SK-N-SH (cell line): ENCODE measurements around the gene STMN1. TPM values are rescaled to one million over a fixed set of nuclear protein-coding genes. Genes with fewer than 3 reads are reported as not detected.

Source experiments
- CTCF ChIA-PET: fragments of 300-600, 350-600 bp; formaldehyde crosslinking; extraction: SDS; loops from one replicate; lab custom pipeline; 2021; lab: Yijun Ruan, JAX
- POLR2A ChIA-PET: fragments of 350-600 bp; sonication (Branson Sonifier 250); formaldehyde crosslinking; extraction: SDS; loops from one replicate; lab custom pipeline; 2020; ENCODE audit warnings: antibody characterized with exemption, inconsistent platforms; lab: Yijun Ruan, JAX
- DNase-seq: peaks from one replicate; pipeline ENCODE4 v3.0.0; 2012
- H2AFZ ChIP-seq: fragments of 200-600 bp; sonication (generic); 2 replicates; pipeline ENCODE4 v1.8.1; 2016; ENCODE audit warnings: antibody characterized with exemption, mild to moderate bottlenecking, low read depth
- H3F3A ChIP-seq: fragments of 200-600 bp; sonication (generic); replicated peaks from 2 replicates; pipeline ENCODE3; 2016; ENCODE audit warnings: antibody characterized with exemption, mild to moderate bottlenecking; ENCODE audit not compliant: insufficient read depth
- H3K27ac ChIP-seq, 2 experiments: fragments of 200-500 bp in 1 of 2; fragments of 200-600 bp in 1 of 2; sonication (Bioruptor generic) in 1 of 2; sonication (generic), shearing (Covaris generic) in 1 of 2; 2 replicates each; pipeline versions ENCODE4 v1.5.1 to v1.6.1; 2014 to 2016; ENCODE audit warnings: low read depth in 2 of 2, inconsistent platforms in 1 of 2, low read length in 1 of 2, mild to moderate bottlenecking in 1 of 2, mixed read lengths in 1 of 2
- H3K27me3 ChIP-seq: fragments of 200-600 bp; sonication (generic), shearing (Covaris generic); 2 replicates; pipeline ENCODE4 v1.6.1; 2016; ENCODE audit warnings: mixed run types; ENCODE audit not compliant: insufficient read depth
- H3K36me3 ChIP-seq, 2 experiments: fragments of 200-500 bp in 1 of 2; fragments of 200-600 bp in 1 of 2; sonication (Bioruptor generic) in 1 of 2; sonication (generic) in 1 of 2; replicated peaks in 1 of 2; 2 replicates each; pipeline versions ENCODE3 to v1.5.1; 2014 to 2016; ENCODE audit warnings: low read length in 1 of 2, mild to moderate bottlenecking in 1 of 2; ENCODE audit not compliant: insufficient read depth in 2 of 2, control insufficient read depth in 1 of 2
- H3K4me1 ChIP-seq, 2 experiments: fragments of 200-500 bp in 1 of 2; fragments of 200-600 bp in 1 of 2; sonication (Bioruptor generic) in 1 of 2; sonication (generic), shearing (Covaris generic) in 1 of 2; 2 replicates each; pipeline versions ENCODE4 v1.5.1 to v1.6.1; 2014 to 2016; ENCODE audit warnings: low read depth in 1 of 2, low read length in 1 of 2, mixed run types in 1 of 2; ENCODE audit not compliant: insufficient read depth in 2 of 2, control insufficient read depth in 1 of 2
- H3K4me2 ChIP-seq: fragments of 200-600 bp; sonication (generic), shearing (Covaris generic); 2 replicates; pipeline ENCODE4 v1.6.1; 2017; ENCODE audit warnings: mixed run types
- H3K4me3 ChIP-seq, 2 experiments: fragments of 200-500 bp in 1 of 2; fragments of 200-600 bp in 1 of 2; sonication (Bioruptor generic) in 1 of 2; sonication (generic), shearing (Covaris generic) in 1 of 2; 2 replicates each; pipeline versions ENCODE4 v1.5.1 to v1.8.1; 2014 to 2016; ENCODE audit warnings: low read depth in 2 of 2, inconsistent platforms in 1 of 2, low read length in 1 of 2, mild to moderate bottlenecking in 1 of 2, mixed read lengths in 1 of 2, moderate library complexity in 1 of 2
- H3K79me2 ChIP-seq: fragments of 200-600 bp; sonication (generic); 2 replicates; pipeline ENCODE4 v1.8.1; 2017; ENCODE audit warnings: mild to moderate bottlenecking; ENCODE audit not compliant: insufficient read depth
- H3K9ac ChIP-seq: fragments of 200-600 bp; sonication (generic); 2 replicates; pipeline ENCODE4 v1.6.1; 2017; ENCODE audit warnings: mixed run types
- H3K9me2 ChIP-seq: fragments of 200-600 bp; sonication (generic); 2 replicates; pipeline ENCODE4 v1.6.1; 2017; ENCODE audit warnings: mixed run types
- H3K9me3 ChIP-seq: fragments of 200-600 bp; sonication (generic); 2 replicates; pipeline ENCODE4 v1.6.1; 2017; ENCODE audit warnings: mixed run types, mild to moderate bottlenecking, moderate library complexity
- H4K20me1 ChIP-seq: fragments of 200-600 bp; sonication (generic); 2 replicates; pipeline ENCODE4 v1.6.1; 2017; ENCODE audit warnings: mild to moderate bottlenecking, mixed run types; ENCODE audit not compliant: insufficient read depth
- CHD2 ChIP-seq: fragments of 150-350 bp; IDR thresholded peaks from 2 replicates; pipeline ENCODE4 v1.6.1; 2018; ENCODE audit warnings: low read length; ENCODE audit not compliant: partially characterized antibody
- CTCF ChIP-seq: fragments of 200-600 bp; sonication (generic); IDR thresholded peaks from 2 replicates; pipeline ENCODE4 v1.6.1; 2017; ENCODE audit warnings: antibody characterized with exemption, mild to moderate bottlenecking, moderate library complexity
- ELF1 ChIP-seq: IDR thresholded peaks from 2 replicates; pipeline ENCODE4 v1.4.0; 2012
- FOXJ3 ChIP-seq: sonication (generic); formaldehyde crosslinking; IDR thresholded peaks from 2 replicates; pipeline ENCODE4 v1.5.1; 2020; ENCODE audit warnings: mild to moderate bottlenecking, missing genetic modification reagents
- JUND ChIP-seq: IDR thresholded peaks from 2 replicates; pipeline ENCODE4 v1.4.0; 2012
- MXI1 ChIP-seq: IDR thresholded peaks from 2 replicates; pipeline ENCODE4 v1.6.1; 2012; ENCODE audit warnings: mild to moderate bottlenecking, low read depth, low read length, improper control_type of control experiment
- NFIC ChIP-seq: IDR thresholded peaks from 2 replicates; pipeline ENCODE4 v1.4.0; 2012; ENCODE audit warnings: borderline replicate concordance
- NRF1 ChIP-seq: IDR thresholded peaks from 2 replicates; pipeline ENCODE4 v1.6.1; 2012; ENCODE audit warnings: low read depth, mild to moderate bottlenecking, low read length
- POLR2AphosphoS5 ChIP-seq: IDR thresholded peaks from 2 replicates; pipeline ENCODE4 v1.6.1; 2012; ENCODE audit warnings: low read depth, low read length
- SIN3A ChIP-seq: IDR thresholded peaks from 2 replicates; pipeline ENCODE4 v1.6.1; 2012; ENCODE audit warnings: low read depth, mild to moderate bottlenecking, low read length, moderate library complexity, borderline replicate concordance
- TAF1 ChIP-seq: IDR thresholded peaks from 2 replicates; pipeline ENCODE4 v1.6.1; 2012; ENCODE audit warnings: low read depth, mild to moderate bottlenecking, low read length, moderate library complexity, borderline replicate concordance
- TEAD4 ChIP-seq: IDR thresholded peaks from 2 replicates; pipeline ENCODE4 v1.4.0; 2012; ENCODE audit warnings: mild to moderate bottlenecking, borderline replicate concordance; ENCODE audit not compliant: insufficient read depth
- USF1 ChIP-seq: IDR thresholded peaks from 2 replicates; pipeline ENCODE4 v1.4.0; 2012; ENCODE audit warnings: low read depth, borderline replicate concordance
- USF2 ChIP-seq: fragments of 150-350 bp; IDR thresholded peaks from 2 replicates; pipeline ENCODE4 v1.6.1; 2017; ENCODE audit warnings: antibody characterized with exemption, low read length, low read depth, borderline replicate concordance
- YY1 ChIP-seq: IDR thresholded peaks from 2 replicates; pipeline ENCODE4 v1.4.0; 2012; ENCODE audit warnings: low read depth, mild to moderate bottlenecking
- WGBS: methylation state at CpG from one replicate; pipeline ENCODE4 v1.1.6; 2017; ENCODE audit warnings: low lambda C conversion rate; 5-methylcytosine and 5-hydroxymethylcytosine counted together
- polyA plus RNA-seq, 3 experiments: library from polyadenylated mRNA; depleted of rRNA; stranded (reverse); fragments of >200 nt; gene quantifications; 2 replicates each; pipeline ENCODE4 v1.2.3, GENCODE V29; 2012
- TF ChIP-seq, protein P1 (sequence below): IDR thresholded peaks from 2 replicates; pipeline ENCODE4 v1.6.1; 2012; ENCODE audit warnings: mild to moderate bottlenecking, low read depth, low read length, moderate library complexity
- TF ChIP-seq, protein P2 (sequence below): IDR thresholded peaks from 2 replicates; pipeline ENCODE4 v1.4.0; 2012; ENCODE audit warnings: low read depth, borderline replicate concordance
- TF ChIP-seq, protein P3 (sequence below): IDR thresholded peaks from 2 replicates; pipeline ENCODE4 v1.4.0; 2012; ENCODE audit warnings: low read depth

The STMN1 gene
- 72.8 and 143 TPM in 2 replicates for polyA plus RNA-seq (2012; rRNA removed)
- 211 and 347 TPM in 2 replicates for polyA plus RNA-seq (2012; cell fraction: cytosol; rRNA removed)
- 53.8 and 86.2 TPM in 2 replicates for polyA plus RNA-seq (2012; cell fraction: nucleus; rRNA removed)

GRCh38 chr1:25905680-25906643, at the start of gene STMN1:
Gene STMN1, minus strand, starts transcription at chr1:25906419. Its CDS starts 1,743 bp downstream, at chr1:25904676.
- TF ChIP-seq USF1 (peak; percentile 99), CTCF (no peak), NRF1 (peak; percentile 20; the same call in 1 of the 2 replicates), ELF1 (no peak), TEAD4 (no peak), YY1 (peak; percentile 49; the same call in 1 of the 2 replicates), CHD2 (peak; percentile 91), FOXJ3 (no peak), JUND (no peak), NFIC (no peak), POLR2AphosphoS5 (peak; percentile 98), SIN3A (peak; percentile 84; the same call in 1 of the 2 replicates), MXI1 (peak; percentile 78; the same call in 1 of the 2 replicates), TAF1 (peak; percentile 95), USF2 (peak; percentile 98)
- TF ChIP-seq, protein P1, sequence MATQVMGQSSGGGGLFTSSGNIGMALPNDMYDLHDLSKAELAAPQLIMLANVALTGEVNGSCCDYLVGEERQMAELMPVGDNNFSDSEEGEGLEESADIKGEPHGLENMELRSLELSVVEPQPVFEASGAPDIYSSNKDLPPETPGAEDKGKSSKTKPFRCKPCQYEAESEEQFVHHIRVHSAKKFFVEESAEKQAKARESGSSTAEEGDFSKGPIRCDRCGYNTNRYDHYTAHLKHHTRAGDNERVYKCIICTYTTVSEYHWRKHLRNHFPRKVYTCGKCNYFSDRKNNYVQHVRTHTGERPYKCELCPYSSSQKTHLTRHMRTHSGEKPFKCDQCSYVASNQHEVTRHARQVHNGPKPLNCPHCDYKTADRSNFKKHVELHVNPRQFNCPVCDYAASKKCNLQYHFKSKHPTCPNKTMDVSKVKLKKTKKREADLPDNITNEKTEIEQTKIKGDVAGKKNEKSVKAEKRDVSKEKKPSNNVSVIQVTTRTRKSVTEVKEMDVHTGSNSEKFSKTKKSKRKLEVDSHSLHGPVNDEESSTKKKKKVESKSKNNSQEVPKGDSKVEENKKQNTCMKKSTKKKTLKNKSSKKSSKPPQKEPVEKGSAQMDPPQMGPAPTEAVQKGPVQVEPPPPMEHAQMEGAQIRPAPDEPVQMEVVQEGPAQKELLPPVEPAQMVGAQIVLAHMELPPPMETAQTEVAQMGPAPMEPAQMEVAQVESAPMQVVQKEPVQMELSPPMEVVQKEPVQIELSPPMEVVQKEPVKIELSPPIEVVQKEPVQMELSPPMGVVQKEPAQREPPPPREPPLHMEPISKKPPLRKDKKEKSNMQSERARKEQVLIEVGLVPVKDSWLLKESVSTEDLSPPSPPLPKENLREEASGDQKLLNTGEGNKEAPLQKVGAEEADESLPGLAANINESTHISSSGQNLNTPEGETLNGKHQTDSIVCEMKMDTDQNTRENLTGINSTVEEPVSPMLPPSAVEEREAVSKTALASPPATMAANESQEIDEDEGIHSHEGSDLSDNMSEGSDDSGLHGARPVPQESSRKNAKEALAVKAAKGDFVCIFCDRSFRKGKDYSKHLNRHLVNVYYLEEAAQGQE: peak; percentile 69; the same call in 1 of the 2 replicates
- TF ChIP-seq, protein P2, sequence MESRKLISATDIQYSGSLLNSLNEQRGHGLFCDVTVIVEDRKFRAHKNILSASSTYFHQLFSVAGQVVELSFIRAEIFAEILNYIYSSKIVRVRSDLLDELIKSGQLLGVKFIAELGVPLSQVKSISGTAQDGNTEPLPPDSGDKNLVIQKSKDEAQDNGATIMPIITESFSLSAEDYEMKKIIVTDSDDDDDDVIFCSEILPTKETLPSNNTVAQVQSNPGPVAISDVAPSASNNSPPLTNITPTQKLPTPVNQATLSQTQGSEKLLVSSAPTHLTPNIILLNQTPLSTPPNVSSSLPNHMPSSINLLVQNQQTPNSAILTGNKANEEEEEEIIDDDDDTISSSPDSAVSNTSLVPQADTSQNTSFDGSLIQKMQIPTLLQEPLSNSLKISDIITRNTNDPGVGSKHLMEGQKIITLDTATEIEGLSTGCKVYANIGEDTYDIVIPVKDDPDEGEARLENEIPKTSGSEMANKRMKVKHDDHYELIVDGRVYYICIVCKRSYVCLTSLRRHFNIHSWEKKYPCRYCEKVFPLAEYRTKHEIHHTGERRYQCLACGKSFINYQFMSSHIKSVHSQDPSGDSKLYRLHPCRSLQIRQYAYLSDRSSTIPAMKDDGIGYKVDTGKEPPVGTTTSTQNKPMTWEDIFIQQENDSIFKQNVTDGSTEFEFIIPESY: no peak
- TF ChIP-seq, protein P3, sequence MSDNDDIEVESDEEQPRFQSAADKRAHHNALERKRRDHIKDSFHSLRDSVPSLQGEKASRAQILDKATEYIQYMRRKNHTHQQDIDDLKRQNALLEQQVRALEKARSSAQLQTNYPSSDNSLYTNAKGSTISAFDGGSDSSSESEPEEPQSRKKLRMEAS: peak; percentile 86
- ChIA-PET CTCF (interaction anchor here (1.4 to 13.3 kb wide), 4 partner anchors 11 to 104 kb away, joined by 6 to 344 read pairs (median 34); partner anchors contain the start of gene PAFAH2), POLR2A (interaction anchor here (1.6 to 4.2 kb wide), 5 partner anchors 10 to 116 kb away, joined by 3 to 16 read pairs (median 12); partner anchors contain the start of genes EXTL1, PAFAH2 and PAQR7)
- H3K9me2 ChIP-seq: no peaks in the 10 kb centered on the region
- H2AFZ ChIP-seq: peak within 1 kb of the TSS; percentile 75
- H3K4me2 ChIP-seq: peak within 1 kb of the TSS; percentile 91
- H3K27me3 ChIP-seq: no peaks in the 10 kb centered on the region
- WGBS: 0% methylated on average over 8 of the region's 102 CpGs
- H3K9me3 ChIP-seq: no peaks in the 10 kb centered on the region
- H3K4me1 ChIP-seq: peaks cover 13% of the 10 kb centered on the region in 2 experiments; a peak in 3 of 4 replicates
- peak; percentile 97 for DNase-seq
- H3K27ac ChIP-seq: peak within 1 kb of the TSS; percentile 84 to 92
- peaks cover 18% of the 10 kb centered on the region; the same call in 1 of the 2 replicates for H4K20me1 ChIP-seq
- H3K36me3 ChIP-seq: peaks cover 26 to 27% of the 10 kb centered on the region in 2 experiments
- H3F3A ChIP-seq: peaks cover 19% of the 10 kb centered on the region
- peak within 1 kb of the TSS; percentile 96 for H3K9ac ChIP-seq
- H3K4me3 ChIP-seq: peak within 1 kb of the TSS; percentile 85 to 92
- peaks cover 46% of the 10 kb centered on the region for H3K79me2 ChIP-seq
